ENCODE measurements around the gene PNMA1. TPM values are rescaled to one million over a fixed set of nuclear protein-coding genes. Genes with fewer than 3 reads are reported as not detected.

The PNMA1 gene
- total RNA-seq, 1 donor from 2014 or later = 32.7 TPM

- Mint-ChIP-seq H3K27ac (ENCODE audit: unreplicated experiment) (peak overlapping the region; percentile 97), H3K4me3 (ENCODE audit: unreplicated experiment) (peak overlapping the region; percentile 65), H3K36me3 (ENCODE audit: low read depth, unreplicated experiment) (peaks cover 13% of the 10 kb centered on the region), H3K9me3 (ENCODE audit: unreplicated experiment) (no peaks in the 10 kb centered on the region), H3K4me1 (ENCODE audit: unreplicated experiment) (peaks cover 78% of the 10 kb centered on the region), H3K27me3 (ENCODE audit: unreplicated experiment) (peaks cover 30% of the 10 kb centered on the region)
- DNase-seq (ENCODE audit: low spot score) = no peak
- TF ChIP-seq CTCF (IDR thresholded peaks at IDR 0.05; ENCODE audit: unreplicated experiment) = no peak
These were observed 40.0 kb upstream of the PNMA1 start for GRCh38 chr14:73753887-73754795.

GRCh38 chr14:73753124-73753886, 39.1 kb upstream of the PNMA1 start:
- H3K4me3 Mint-ChIP-seq (ENCODE audit: unreplicated experiment) = peak overlapping the region; percentile 65

GRCh38 chr14:73752297-73752992, 38.3 kb upstream of the PNMA1 start:
- TF ChIP-seq CTCF (IDR thresholded peaks at IDR 0.05; ENCODE audit: unreplicated experiment) = no peak
- Mint-ChIP-seq H3K27ac (ENCODE audit: unreplicated experiment) (peak overlapping the region; percentile 97), H3K9me3 (ENCODE audit: unreplicated experiment) (no peaks in the 10 kb centered on the region), H3K4me1 (ENCODE audit: unreplicated experiment) (peaks cover 76% of the 10 kb centered on the region), H3K36me3 (ENCODE audit: low read depth, unreplicated experiment) (peaks cover 8% of the 10 kb centered on the region), H3K4me3 (ENCODE audit: unreplicated experiment) (no peak overlapping the region), H3K27me3 (ENCODE audit: unreplicated experiment) (peaks cover 24% of the 10 kb centered on the region)
- DNase-seq (ENCODE audit: low spot score) = no peak

More at GRCh38 chr14:73753124-73753886, 39.1 kb upstream of the PNMA1 start:
- no peak for TF ChIP-seq CTCF (IDR thresholded peaks at IDR 0.05; ENCODE audit: unreplicated experiment)
- Mint-ChIP-seq H3K27me3 (ENCODE audit: unreplicated experiment) (peaks cover 30% of the 10 kb centered on the region), H3K36me3 (ENCODE audit: low read depth, unreplicated experiment) (peaks cover 13% of the 10 kb centered on the region), H3K9me3 (ENCODE audit: unreplicated experiment) (no peaks in the 10 kb centered on the region), H3K4me1 (ENCODE audit: unreplicated experiment) (peaks cover 83% of the 10 kb centered on the region), H3K27ac (ENCODE audit: unreplicated experiment) (peak overlapping the region; percentile 97)
- DNase-seq (ENCODE audit: low spot score) = peak; percentile 71

DNA sequence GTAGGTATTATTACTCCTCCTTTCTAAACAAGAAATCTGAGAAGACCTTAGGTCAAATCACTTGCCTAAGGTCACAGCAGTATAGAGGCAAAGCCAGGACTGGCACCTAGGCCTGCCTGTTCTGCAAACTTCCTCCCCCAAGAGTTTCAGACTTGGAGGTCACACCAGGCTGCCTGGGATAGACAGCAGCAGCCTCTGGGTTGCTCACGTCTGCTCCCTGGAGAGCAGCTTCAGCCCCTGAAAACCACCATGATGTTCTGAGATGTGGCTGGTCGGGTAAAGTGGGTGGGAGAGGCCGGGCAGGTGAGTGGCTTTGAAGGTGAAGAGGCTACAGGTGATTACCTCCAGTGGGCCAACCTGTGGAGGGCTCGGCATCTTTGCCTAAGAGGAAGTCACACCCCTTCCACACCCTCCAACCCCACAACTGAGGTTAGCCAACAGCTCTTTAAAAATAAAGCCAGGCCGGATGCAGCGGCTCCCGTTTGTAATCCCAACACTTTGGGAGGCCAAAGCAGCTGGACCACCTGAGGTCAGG, 37.0 kb upstream of the PNMA1 start:
- Mint-ChIP-seq H3K9me3 (ENCODE audit: unreplicated experiment) (no peaks in the 10 kb centered on the region), H3K27me3 (ENCODE audit: unreplicated experiment) (peaks cover 25% of the 10 kb centered on the region), H3K4me3 (ENCODE audit: unreplicated experiment) (no peak overlapping the region), H3K36me3 (ENCODE audit: low read depth, unreplicated experiment) (peaks cover 2% of the 10 kb centered on the region), H3K4me1 (ENCODE audit: unreplicated experiment) (peaks cover 77% of the 10 kb centered on the region), H3K27ac (ENCODE audit: unreplicated experiment) (no peak overlapping the region)
- TF ChIP-seq CTCF (IDR thresholded peaks at IDR 0.05; ENCODE audit: unreplicated experiment) = no peak
- no peak for DNase-seq (ENCODE audit: low spot score)
